Activated CD4-positive, alpha-beta T cell treated with anti-CD3 and anti-CD28 coated beads, Interleukin-2, amount 50 U/mL, for 4 hours (primary cell): ENCODE data around the gene ASPHD2.
A peak's percentile ranks its signal among the peaks of the same experiment; 100 is the strongest.
"Not testable (repeated sequence)": the region's sequence is repeated elsewhere in the genome, so short reads cannot be mapped to it uniquely, and the experiment has no call there.

Source experiments
- DNase-seq, 2 experiments: peaks; one replicate each; pipeline ENCODE4 v3.0.0-alpha.2; 2020

Gene ASPHD2

GRCh38 chr22:26428515-26429457 is at the start of gene ASPHD2:
TSS of gene ASPHD2 (plus strand) at chr22:26429260. CDS start at chr22:26433616, 4,356 bp downstream.
- DNase-seq, result peak; percentile 69 to 70

DNA sequence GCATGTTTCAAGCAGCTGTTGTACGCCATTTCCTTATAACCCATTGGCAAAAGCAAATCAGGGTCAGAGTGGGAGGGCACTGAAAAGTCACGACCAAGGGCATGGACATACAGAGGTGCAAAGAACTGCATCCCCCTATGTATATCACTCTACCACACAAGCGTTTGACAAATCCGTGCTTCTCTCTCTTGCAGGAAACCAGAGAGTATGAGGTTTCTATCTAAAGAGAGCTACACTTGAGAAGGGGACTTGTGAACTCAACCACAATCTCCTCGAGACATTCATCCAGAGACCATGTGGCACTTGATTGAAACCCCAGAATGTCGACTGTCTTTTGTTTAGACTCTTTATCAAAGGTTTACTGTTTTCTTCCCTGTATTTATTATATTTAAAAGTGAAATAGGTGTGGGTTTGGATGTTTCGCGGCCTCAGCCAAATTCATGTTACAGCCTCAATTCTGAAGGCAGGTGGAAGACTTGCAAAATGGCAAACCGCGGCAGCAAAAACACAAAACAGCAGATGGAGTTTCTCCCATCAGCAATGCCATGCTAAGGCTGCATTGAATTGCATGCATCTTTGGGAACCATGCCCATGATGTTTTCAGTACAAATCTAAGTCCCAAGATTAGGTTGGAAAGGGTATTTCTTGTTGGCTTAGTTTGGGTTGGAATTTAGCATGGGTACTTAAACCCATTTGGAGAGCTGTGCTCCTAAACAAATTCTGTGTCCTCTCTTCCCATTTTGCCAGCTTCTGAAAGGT is 48.8 kb upstream of the ASPHD2 start:
- DNase-seq, result no peak

- DNase-seq, result no peak
Observed at GRCh38 chr22:26382782-26383181, 46.3 kb upstream of the ASPHD2 start.

- no peak for DNase-seq
Observed at GRCh38 chr22:26383968-26384556, 45.0 kb upstream of the ASPHD2 start.

GRCh38 chr22:26385164-26385563 is 43.9 kb upstream of the ASPHD2 start:
- DNase-seq, result no peak

DNA sequence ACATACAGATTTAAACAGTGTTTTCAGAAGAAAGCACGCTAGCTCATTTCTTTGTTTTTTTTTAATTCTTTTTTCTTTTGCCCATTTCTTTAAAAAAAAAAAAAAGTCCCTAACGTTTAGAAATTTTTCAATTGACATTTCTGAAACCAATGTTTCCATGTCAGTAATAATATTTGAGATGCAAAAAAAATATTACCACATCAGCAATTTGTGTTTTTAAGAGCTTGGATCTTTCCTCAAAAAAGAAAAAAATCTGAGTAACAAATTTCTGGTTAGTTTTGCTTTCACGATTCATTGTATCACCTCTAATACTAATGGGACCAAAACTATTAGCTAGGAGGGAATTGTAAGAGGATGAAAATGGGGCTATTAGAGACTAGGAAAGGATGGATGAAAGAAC is 39.9 kb upstream of the ASPHD2 start:
- no peak for DNase-seq

- DNase-seq, result no peak
Observed at GRCh38 chr22:26391091-26391490, 38.0 kb upstream of the ASPHD2 start.

GRCh38 chr22:26391623-26392022 is 37.4 kb upstream of the ASPHD2 start:
- no peak for DNase-seq

- DNase-seq, result no peak
Observed at GRCh38 chr22:26393929-26394328, 35.1 kb upstream of the ASPHD2 start.

DNA sequence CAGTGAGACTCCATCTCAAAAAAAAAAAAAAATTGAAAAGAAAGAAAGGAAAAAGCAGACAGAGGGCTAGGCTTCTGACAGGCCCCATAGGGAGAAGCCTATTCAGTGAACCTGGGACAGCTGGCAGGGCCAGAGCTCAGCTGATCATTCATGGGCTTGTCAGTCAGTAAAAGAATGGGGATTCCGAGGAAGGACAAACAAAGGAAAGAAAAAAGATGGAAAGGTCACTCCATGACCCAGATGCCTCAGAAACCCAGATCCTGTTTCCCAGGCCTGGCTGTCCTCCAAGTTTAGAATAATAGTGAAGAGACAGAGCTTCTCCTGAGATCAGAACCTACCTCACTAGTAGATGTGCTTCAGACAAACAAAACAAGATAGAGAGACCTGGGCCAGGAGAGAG is 34.3 kb upstream of the ASPHD2 start:
- DNase-seq, result no peak

GRCh38 chr22:26395926-26396325 is 33.1 kb upstream of the ASPHD2 start:
- no peak for DNase-seq

GRCh38 chr22:26398741-26399153 is 30.3 kb upstream of the ASPHD2 start:
- DNase-seq, result peak; percentile 30 to 35

- no peak for DNase-seq
Observed at GRCh38 chr22:26399289-26399688, 29.8 kb upstream of the ASPHD2 start.

GRCh38 chr22:26401726-26402125 is 27.3 kb upstream of the ASPHD2 start:
- no peak for DNase-seq

- DNase-seq, result no peak
Observed at GRCh38 chr22:26404851-26405421, 24.1 kb upstream of the ASPHD2 start.

- no peak for DNase-seq
Observed at GRCh38 chr22:26406118-26406517, 22.9 kb upstream of the ASPHD2 start.

GRCh38 chr22:26408562-26409220 is 20.4 kb upstream of the ASPHD2 start:
- not testable (repeated sequence) for DNase-seq

DNA sequence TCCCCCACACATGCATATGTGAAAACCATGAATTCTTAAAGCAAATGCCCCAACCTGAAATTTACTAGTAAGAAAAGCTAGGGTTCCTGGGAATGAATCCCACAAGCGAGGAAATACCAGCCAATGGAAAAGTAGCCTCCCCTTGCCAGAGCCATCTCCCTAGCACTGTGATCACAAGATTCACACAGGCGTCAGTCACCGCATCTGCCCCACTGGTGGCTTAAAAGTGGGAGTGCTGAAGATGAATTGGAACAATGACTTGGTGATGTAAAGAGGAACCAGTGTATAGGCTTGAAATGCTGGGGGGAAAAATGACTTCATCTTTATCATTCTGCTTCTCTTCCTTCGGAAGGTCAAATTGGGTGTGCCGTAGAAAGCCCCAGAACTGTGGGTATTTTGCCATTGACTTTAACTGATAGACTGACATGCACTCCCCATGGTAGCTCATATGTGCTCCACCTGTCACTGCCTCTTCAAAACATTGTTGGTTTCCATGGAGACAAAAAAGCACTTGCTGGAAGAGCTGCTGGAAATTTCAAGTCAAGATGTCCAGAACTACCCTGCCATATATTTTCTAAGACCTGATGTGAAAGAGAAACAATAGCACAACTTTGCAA is 19.2 kb upstream of the ASPHD2 start:
- DNase-seq, result no peak

DNA sequence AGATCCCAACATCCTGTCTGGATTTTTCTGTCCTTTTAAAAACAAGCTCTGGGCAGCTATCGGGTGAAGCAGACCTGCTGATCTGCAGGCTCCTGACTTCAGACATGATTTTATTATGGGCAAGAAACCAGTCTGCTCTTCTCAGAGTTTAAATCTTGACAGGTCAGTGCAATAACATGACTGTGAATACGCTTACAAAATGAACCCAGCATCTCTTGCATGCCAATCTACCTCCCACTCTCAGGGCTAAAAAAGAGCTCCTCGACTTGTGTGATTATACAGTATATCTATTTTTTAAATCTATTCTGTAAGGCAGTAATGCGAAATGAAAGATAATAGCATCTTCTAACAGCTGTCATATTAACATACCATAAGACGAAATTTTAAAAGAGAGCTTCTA is 18.7 kb upstream of the ASPHD2 start:
- no peak for DNase-seq

DNA sequence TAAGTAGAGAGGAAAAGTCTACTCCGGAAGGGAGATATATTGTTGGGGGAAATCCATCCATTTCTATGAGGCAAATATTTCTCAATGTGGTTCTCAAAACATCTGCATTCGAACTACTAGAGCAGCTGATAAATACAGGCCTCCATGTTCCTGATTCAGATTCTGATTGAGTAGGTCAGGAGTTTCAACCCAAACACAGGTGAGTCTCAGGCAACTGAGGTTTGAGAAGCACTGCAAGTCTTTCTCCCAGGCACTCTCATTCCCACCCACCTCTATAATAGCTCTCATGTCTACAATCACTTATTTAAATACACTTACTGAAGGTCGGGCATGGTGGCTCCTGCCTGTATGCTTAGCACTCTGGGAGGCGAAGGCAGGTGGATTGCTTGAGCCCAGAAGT is 14.7 kb upstream of the ASPHD2 start:
- DNase-seq, result no peak

DNA sequence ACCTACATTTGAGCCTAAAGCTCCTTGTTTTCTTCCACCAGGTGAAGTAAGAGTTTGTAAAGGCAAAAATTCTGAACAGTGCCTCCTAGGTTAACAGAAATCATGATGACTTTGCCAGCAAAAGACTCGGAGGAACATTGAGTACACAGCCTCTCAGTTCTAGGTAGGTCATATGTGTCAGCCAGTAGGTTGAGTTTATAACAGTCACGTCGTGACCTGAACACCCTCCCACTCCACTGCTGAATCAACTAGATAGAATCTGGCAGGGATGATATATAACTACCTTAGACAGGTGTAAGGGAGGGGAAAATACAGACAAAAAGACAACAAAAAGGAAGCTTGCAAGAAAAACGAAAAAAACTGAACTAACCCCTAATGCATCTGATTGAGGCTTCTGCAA is 12.8 kb upstream of the ASPHD2 start:
- no peak for DNase-seq

DNA sequence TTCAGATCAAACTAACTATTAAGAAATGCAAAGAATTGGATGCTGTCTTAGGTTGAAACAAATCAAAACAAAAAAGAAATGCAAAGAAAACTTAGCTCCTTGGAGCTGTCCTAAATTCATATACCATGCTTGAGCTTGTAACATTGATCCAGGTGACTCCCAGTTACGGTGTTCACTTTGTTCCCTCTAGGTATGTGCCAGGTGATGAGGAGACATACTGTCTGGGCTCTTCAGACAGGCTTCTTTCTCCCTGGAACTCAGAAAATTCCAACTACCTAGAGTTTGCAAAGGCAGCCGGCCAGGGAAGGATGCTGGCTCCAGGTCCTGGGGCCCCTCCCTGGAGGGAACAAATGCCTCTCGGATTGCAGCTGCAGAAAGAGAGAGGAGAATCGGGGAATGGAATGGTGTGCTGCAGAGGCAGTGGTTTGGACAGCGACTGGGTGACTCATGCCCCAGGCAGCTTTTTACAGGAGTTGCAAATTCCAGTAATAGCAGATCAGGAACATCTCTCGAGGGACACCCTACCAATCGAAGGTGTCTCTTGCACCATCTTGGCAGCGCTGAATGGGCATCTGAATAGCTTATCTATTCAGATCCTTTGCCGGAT is 12.3 kb upstream of the ASPHD2 start:
- DNase-seq, result no peak
